Ovary (tissue), 3 donors: ENCODE results near the gene RASGRF2.

ENCODE experiments used
- CTCF ChIP-seq, 3 donors: fragments of 450-650 bp in 2 of 3; fragments of 200-600 bp in 1 of 3; IDR thresholded peaks; one replicate each; pipeline versions ENCODE4 v1.5.1 to v1.8.0; 2016 to 2022; ENCODE audit warnings: antibody characterized with exemption in 3 of 3, mild to moderate bottlenecking in 1 of 3
- EP300 ChIP-seq: sonication (generic); formaldehyde crosslinking; IDR thresholded peaks from one replicate; pipeline ENCODE4 v1.6.1; 2017; ENCODE audit warnings: antibody characterized with exemption
- POLR2A ChIP-seq: fragments of 450-650 bp; IDR thresholded peaks from one replicate; pipeline ENCODE4 v1.6.1; 2017; ENCODE audit warnings: antibody characterized with exemption, mild to moderate bottlenecking, moderate library complexity
- donor health status: DM: no; HTN: no; CAD: no.

- no peak for TF ChIP-seq CTCF (IDR thresholded peaks at IDR 0.05)
- TF ChIP-seq POLR2A, result no peak
- TF ChIP-seq EP300, result no peak
Measured at GRCh38 chr5:81244451-81244850, 284.3 kb downstream of the RASGRF2 start.
